HG03571 (cell line): ENCODE measurements around the gene NKX2-4.
"Not testable (repeated sequence)": the region's sequence is repeated elsewhere in the genome, so short reads cannot be mapped to it uniquely, and the experiment has no call there.

Experiments used
- ATAC-seq: cut with Tn5 transposase; IDR thresholded peaks from one replicate; pipeline ENCODE4 v1.9.1; 2021; ENCODE audit not compliant: unreplicated experiment

Gene NKX2-4

DNA sequence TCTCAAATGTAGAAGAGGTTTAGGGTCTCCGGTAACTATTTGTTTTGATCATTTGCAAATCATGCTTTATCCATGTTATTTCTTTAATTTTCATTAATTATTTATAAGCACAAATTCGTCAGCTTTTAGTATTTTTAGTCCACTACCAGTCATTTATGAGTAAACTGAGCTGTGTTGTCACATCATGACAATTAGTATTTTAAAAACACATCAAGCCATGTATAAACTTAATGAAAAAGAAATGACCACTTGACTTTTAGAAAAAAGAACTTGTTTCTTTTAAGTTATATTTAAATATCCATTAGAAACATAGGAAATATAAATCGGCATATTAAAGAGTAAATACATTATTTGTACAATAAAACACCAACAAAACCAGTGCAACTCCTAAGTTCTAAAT, 2.8 kb downstream of the NKX2-4 start:
- no peak for ATAC-seq

DNA sequence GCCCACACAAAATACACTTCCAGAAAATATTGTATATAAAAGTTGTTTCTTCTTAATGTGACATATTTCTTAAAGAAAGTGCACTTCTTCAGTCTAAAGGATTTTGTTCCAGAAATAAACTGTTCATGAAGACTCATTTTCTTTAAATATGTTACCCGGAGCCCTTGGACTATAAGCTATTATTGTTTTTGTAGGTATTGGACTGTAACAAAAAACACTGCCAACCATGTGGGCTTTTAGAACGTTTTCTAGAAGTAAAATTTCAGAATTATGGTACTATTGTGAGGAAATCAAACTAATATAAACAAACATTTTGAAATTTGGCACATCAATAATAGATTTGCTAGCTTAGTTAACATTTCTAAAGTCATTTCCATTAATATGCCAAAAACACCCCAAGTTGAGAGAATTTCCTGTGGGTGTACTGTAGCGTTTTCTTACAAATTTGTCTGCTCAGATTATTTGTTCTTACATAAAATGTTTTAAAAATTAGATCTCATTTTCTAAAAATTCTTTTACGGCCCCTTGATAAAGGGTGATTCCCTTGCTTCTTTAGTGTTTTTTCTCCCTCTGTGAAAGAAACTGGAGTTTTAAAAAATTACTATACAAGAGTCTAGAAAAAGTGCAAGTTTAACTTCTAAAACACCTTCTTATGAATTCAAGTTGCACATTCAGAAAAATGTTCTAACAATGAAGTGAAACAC, 3.4 kb downstream of the NKX2-4 start:
- ATAC-seq, result no peak

DNA sequence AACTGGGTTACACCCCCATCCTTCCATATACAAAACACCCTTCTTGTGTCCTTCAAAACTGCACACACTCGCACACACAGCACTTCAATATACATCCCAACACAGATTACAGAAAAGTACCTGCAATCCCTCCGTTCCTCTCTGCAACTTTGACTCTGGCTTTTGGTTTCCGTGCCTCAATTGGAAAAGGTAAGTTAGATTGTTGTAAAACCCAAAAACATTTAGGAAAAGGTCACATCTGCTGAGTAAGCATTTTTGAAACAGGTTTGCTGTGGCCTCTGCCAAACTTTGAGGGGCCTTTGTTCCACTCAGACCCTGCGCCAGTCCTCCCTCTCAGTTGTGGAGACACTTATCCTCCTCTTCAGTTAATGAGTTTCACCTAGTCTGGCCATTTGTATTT, 4.2 kb downstream of the NKX2-4 start:
- ATAC-seq, result no peak

DNA sequence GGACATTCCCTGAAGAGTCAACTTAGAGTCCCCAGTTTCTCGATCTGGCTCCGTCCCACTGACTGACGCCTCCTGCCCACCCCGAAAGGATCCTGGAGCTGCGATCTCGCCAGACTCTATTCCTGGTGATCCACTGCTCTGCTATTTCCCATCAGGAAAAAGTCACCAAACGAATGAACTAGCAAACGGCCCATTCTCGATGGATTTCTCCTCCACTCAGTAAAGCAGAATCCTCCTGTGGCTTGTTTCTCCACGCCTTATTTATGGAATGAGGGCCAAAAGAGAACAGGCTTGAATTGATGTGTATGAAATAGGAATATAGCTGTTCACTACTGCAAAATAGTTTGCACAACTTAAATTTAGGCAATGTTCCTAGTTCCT, 5.4 kb downstream of the NKX2-4 start:
- no peak for ATAC-seq

DNA sequence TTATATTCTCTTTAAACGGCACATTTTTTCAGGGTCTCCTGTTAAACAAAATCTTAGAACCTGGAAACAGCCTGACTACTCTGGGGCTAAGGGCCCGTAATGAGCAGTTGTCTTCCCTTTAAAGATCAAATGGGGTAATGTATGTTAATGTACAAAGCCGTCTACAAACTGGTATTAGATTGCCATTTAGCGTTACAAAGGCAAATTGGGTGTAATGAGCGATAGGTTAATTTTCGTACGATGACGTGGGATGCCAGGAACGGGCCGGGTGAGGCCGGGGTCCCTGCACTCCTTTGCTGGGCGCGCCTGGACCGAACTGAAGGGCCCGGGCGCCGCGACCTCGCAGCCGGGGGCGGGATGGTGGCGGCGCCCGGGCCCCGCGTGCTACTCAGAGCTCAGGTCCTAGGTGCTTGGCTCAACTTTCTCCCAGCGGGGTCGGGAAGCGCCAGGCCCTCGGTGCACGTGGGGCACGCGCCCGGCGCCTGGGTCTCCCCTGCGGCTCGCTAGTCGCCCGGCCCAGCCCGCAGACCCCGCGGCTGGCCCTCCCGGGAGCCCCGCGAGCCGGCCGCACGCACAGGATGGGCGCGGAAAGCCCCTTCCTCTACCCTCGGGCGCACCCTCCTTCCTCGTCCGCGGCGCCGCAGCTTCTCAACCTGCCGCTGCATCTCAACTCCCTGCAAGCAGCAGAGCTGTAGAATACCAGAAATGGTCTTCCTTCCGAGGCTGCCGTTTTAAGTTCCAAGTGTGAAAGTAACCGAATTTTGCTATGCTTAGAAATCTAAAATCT, 5.9 kb downstream of the NKX2-4 start:
- no peak for ATAC-seq

DNA sequence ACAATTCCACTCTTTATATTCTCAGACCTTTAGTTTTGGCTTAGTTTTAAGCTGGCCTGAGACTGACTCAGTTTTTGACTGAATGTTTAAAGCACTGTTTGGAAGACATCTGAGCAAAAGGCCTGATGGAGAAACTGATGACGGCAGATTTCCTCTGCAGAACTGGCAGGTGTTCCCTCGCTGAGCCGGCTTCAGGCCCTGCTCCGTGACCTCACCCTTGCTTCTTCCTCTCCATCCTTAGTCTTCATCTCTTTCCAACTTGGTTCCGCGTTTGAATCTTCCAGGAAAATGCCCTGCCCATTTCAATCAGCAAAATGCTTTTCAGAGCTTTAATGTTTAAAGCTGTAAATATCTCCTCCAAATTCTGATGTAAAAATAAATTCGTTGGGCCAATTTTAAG, 6.6 kb downstream of the NKX2-4 start:
- ATAC-seq, result no peak

DNA sequence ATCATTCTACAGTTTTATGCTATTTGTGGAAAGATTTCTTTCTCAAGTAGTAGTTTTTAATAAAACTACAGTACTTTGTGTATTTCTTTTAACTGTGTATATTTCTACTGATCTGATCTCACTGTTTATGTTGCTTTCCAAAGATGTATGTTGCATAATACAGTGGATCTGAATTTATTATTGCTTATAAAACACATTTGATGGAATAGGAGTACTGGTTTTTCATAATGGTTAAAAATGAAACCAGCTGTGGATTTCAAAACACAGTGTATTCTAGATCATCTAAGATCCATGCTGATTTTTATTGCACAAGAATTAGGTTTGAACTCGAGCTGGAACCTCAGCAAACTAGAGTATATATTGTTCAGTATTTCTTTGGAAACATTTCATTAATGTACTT, 8.0 kb downstream of the NKX2-4 start:
- ATAC-seq, result no peak

DNA sequence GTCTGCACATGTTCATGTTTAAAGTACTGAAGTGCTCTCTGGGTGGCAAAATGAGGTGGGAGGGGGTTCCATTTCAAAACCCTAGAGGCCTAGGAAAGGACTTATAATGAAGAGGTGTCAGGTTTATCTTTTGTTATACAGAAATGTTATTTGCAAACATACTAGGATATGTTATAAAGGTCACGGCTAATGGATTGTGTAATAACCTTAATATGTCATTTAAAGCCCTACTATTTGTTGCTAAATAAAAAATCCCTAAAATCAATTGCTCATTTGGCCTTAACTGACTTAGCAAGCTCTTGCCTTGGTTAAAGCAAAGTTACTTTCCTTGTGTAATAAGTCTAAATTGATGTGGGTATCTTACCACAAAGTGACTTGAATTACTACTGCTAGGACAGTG, 8.8 kb downstream of the NKX2-4 start:
- no peak for ATAC-seq

DNA sequence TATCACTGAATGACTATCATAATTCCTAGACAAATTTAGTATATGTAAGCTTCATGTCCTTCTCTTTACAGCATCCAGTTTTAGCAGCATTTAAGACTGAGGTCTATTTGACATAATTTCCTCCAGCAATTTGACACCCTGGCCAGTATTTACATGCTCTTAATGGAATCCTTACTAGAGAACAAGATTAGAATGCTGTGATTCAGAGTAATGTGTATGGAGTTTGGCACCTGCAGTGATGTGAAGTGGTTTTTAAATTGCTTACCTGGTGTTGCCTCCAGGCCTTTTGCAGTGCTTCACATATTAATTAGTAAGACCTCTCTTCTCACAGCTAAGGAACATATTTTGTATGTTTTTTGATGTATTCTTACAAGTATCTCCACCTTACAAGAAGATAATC, 9.8 kb downstream of the NKX2-4 start:
- ATAC-seq, result no peak

DNA sequence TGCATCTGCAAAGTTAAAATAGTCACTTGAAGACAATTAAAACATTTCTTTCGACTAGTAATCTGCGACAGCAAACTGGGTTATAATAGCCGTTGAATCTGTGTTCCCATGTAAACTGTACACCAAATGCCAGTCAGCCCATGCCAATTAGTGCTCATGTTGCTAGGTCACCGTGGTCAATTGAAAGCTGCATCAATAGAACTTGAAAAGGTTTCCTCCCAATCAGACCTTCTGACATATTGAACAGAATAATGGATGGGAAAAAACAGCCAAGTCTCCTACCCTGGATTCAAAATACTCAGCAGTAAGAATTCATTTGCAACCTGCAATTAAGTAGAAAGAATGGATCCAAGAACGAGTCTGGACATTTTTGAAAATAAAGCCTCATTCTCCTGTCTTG, 11.2 kb downstream of the NKX2-4 start:
- no peak for ATAC-seq

DNA sequence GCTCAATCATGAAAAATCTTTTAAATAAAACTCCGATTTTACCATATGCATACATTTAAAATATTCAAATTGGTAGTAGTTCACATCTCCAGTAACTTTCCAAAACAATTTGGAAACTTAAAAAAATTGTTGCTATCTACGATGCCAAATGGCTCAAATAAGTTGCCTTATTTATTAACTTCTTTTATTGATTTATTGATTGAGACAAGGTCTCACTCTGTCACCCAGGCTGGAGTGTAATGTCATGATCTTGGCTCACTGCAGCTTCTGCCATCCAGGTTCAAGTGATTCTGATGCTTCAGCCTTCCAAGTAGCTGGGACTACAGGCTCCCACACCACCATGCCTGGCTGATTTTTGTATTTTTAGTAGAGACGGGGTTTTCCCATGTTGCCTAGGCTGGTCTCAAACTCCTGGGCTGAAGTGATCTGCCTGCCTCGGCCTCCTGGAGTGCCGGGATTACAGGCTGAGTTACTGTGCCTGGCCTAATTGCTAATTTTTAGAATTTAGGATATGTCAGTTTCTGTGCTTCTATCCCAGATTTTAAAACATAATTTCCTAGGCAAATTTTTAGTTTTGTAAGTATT, 12.9 kb downstream of the NKX2-4 start:
- ATAC-seq, result no peak

DNA sequence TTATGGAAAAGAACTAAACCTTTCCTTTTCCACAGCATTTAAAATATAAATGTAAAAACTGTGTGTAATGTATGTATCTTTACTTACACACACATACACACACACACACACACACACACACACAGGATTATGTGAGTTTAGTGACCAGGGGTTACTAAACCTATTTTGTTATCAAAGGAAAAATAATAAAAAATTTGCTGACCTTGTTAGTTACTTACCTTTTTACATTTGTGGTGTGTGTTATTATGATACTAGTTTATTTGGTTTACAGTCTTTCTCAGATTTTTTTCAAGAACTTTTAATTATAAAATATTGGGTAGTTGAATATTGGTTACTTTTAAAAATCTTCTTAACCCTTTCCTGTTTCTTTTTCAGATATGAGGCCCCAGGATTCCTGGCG, 15.7 kb downstream of the NKX2-4 start:
- no peak for ATAC-seq

DNA sequence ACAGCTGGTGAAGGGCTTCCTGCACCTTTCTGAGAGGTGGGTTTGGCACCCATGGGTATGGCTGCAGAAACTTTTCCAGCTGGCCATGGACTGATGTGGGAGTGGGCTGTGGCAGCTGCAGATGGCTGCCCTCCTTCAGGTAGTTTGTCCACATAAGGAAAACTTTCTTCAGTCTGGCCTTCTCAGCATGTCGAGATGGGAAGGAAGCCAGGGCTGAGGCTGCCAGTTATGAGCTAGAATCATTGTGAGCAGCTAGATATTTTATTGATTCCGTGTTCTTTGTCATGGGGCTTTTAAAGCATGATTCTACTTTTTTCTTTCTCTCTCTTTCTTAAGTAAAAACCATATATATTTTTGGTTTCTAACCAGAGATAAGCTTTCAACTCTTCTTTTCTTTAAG, 16.6 kb downstream of the NKX2-4 start:
- ATAC-seq, result no peak

DNA sequence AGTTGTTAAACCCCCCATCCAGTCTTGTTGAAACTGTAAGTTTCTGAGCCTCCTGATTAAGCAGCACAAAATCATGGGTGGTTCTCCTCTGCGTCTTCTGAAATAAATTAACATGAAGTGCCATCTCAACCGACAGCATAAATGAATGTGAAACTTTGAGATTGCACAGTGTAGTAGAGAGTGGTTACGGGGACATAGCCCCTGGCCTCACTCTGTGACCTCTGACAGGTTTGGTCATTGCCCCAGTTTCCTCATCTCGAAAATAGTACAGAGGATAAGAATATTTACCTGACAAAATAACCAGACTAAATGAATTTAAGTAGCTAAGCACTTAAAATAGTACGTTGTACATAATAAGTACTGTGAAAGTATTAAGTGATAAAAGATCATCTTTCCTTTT, 19.1 kb downstream of the NKX2-4 start:
- no peak for ATAC-seq

DNA sequence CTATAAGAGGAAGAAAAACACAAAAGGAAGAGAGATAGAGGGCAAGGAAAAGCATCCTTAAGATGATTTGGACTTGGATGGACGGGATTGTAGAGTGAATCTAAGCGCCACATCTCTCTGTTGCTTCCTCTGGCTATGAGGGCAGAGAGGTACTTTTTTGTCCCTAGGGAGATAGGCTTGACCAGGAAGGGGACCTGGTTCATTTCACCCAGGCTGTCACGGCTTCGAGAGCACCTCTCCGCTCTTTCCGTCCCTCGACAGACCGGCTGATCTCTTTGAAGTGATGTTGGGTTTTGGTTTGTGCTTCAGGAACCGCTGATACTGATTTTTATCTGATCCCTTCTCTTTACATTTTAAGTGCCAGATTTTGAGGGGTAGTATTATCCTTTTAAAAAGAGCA, 19.6 kb downstream of the NKX2-4 start:
- ATAC-seq, result no peak

DNA sequence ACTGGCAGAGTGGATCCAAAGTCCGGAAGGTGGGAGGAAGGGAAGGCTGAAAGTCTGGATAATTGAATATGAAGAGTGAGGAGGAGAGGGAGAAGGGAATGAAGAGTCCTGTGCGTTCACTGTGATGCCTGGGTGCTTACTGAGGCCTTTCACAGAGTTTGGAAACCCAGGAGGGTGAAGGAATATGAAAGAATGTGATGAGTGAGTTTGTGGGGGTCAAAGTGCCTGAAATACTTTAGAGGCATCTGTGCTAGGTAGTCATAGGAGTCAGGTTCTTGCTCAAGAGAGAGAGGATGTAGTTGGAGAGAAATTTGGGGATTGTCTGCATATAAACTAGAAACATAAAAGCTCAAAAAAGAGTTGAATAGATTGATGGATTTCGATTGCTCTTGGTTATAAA, 20.7 kb downstream of the NKX2-4 start:
- no peak for ATAC-seq

DNA sequence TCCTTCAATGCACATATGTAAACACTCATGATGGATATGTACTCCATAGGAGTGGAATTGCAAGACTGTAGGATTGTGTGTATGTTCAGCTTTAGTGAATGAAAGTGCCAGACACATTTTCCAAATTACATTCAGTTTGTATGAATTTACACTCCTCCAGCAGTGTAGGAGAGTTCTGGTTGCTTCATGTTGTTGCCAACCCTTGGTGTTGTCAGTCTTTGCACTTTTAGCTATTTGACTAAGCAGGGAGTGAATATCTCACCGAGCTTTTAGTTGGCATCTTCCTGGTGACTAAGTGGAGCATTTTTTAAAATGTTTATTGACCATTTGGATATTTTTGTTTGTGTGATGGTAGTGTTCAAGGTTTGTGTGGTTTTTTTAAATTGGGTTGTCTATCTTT, 23.9 kb downstream of the NKX2-4 start:
- ATAC-seq, result no peak

DNA sequence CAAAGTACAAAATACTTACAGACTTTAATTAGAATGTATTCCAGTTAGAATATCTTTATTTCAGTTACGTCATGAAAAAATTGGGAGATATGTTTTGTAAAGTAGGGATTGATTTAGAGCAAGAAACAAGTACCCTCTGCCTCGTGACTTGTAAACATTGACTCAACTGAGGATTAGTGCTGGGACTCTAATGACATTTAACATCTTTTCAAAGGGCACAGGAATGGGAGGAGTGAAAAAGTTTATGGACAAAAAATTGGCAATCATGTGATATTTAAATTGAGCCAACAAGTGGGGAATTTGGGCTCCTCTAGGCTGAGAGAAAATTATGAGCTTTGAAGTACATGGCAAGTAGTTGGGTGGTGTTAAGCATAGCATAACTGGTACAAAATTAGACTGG, 25.3 kb downstream of the NKX2-4 start:
- no peak for ATAC-seq

DNA sequence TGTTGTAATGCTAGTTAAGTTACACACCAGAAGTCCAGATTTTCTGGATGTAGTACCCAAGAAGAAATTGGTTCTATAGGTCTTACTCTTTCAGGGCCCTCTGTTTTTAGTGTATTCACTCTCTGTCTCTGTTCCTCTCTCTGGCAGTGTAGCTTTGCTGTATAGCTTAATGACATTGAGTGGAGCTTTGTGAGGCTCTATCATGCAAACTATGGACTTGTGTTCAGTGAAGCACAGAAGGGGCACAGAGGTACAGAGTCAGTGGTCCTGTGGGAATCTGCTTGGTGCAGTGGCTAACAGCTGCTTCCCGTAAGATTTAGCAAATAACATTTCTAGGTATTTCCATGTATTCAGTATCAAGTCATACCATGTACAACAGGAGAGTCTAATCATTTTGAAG, 26.1 kb downstream of the NKX2-4 start:
- no peak for ATAC-seq

DNA sequence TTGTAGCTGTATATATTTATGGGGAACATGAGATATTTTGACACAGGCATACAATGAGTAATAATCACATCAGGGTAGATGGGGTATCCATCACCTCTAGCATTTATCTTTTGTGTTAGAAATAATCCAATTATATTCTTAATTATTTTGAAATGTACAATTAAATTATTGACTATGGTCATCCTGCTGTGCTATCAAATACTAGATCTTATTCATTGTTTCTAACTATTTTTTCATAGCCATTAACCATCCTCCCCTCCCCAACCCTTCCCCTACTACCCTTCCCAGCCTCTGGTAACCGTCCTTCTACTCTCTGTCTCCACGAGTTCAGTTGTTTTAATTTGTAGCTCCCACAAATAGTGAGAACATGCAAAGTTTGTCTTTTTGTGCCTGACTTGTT, 28.5 kb downstream of the NKX2-4 start:
- no peak for ATAC-seq

DNA sequence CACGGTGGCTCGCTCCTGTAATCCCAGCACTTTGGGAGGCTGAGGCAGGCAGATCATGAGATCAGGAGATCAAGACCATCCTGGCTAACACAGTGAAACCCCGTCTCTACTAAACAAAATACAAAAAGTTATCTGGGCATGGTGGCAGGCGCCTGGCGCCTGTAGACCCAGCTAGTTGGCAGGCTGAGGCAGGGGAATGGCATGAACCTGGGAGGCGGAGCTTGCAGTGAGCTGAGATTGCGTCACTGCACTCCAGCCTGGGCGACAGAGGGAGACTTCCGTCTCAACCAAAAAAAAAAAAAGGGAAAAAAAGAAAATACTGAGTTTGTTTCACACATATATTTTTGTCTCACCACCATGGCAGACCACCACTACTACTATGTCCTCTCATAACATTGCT, 31.1 kb downstream of the NKX2-4 start:
- not testable (repeated sequence) for ATAC-seq

DNA sequence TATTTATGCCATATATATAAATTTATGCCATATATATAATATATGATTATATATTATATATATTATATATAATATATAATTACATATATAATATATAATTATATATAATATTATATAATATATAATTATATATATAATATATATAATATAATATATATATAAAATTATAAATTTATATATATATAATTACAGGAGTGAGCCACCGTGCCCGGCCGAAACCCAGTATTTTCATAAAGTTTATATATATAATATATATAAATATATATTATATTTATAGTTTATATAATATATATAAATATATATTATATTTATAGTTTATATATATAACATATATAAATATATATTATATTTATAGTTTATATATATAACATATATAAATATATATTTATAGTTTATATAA, 31.6 kb downstream of the NKX2-4 start:
- ATAC-seq, result no peak
